ENCODE results near the gene MLF2. TPM values are rescaled to one million over a fixed set of nuclear protein-coding genes. Genes with fewer than 3 reads are reported as not detected.
"Not testable (repeated sequence)": the region's sequence is repeated elsewhere in the genome, so short reads cannot be mapped to it uniquely, and the experiment has no call there.

Gene MLF2
- total and polyA plus RNA-seq, 12 donors, result 108 to 197 (median 148) TPM

- no peak overlapping the region for H3K4me3 ChIP-seq
- peaks cover 4 to 31% (median 16%) of the 10 kb centered on the region in 9 donors for H3K4me1 ChIP-seq
- 73 to 76% methylated on average over 4 of the region's 4 CpGs for WGBS, 2 donors
- H3K9me3 ChIP-seq, result no peaks in the 10 kb centered on the region
- no peak for DNase-seq
- intact Hi-C loops (cut with DNase I), result no loop called here
- no peak for TF ChIP-seq CTCF (IDR thresholded peaks at IDR 0.05)
- H3K27ac ChIP-seq, result peak overlapping the region in 1 of 10 donors; percentile 1
- peaks cover 0 to 62% (median 45%) of the 10 kb centered on the region in 9 donors for H3K36me3 ChIP-seq
- H3K27me3 ChIP-seq, result no peaks in the 10 kb centered on the region
- no peak for ATAC-seq
These were observed 5.7 kb downstream of the MLF2 start for GRCh38 chr12:6747216-6747615.

GRCh38 chr12:6745741-6746525, 7.0 kb downstream of the MLF2 start:
- peak overlapping the region in 8 of 10 donors; percentile 27 to 86 (median 50) for H3K27ac ChIP-seq
- no peak overlapping the region for H3K4me3 ChIP-seq
- H3K36me3 ChIP-seq, result peaks cover 0 to 51% (median 33%) of the 10 kb centered on the region in 9 donors
- WGBS, 2 donors, result 55 to 62% methylated on average over 13 of the region's 13 CpGs
- intact Hi-C loops (cut with DNase I), result no loop called here
- no peak for TF ChIP-seq CTCF (IDR thresholded peaks at IDR 0.05)
- no peaks in the 10 kb centered on the region for H3K27me3 ChIP-seq
- peak; percentile 32 to 60 (median 46) for ATAC-seq
- no peak for DNase-seq
- no peaks in the 10 kb centered on the region for H3K9me3 ChIP-seq
- H3K4me1 ChIP-seq, result peaks cover 0 to 18% (median 8%) of the 10 kb centered on the region in 9 donors

- 72 to 75% methylated on average over 7 of the region's 7 CpGs for WGBS, 2 donors
- DNase-seq; H3K4me3 ChIP-seq; ATAC-seq; intact Hi-C loops (cut with DNase I); H3K27ac ChIP-seq; H3K27me3 ChIP-seq; H3K9me3 ChIP-seq: not testable (repeated sequence)
- H3K36me3 ChIP-seq, result peaks cover 0 to 25% (median 7%) of the 10 kb centered on the region in 9 donors
- H3K4me1 ChIP-seq, result peaks cover 0 to 17% (median 8%) of the 10 kb centered on the region in 9 donors
These were observed 9.6 kb downstream of the MLF2 start for GRCh38 chr12:6743300-6743699.

- peaks cover 0 to 20% (median 3%) of the 10 kb centered on the region in 9 donors for H3K36me3 ChIP-seq
- no peak overlapping the region for H3K27ac ChIP-seq
- DNase-seq, result no peak
- 81 to 84% methylated on average over 3 of the region's 3 CpGs for WGBS, 2 donors
- TF ChIP-seq CTCF (IDR thresholded peaks at IDR 0.05), result no peak
- no peaks in the 10 kb centered on the region for H3K27me3 ChIP-seq
- no peaks in the 10 kb centered on the region for H3K9me3 ChIP-seq
- intact Hi-C loops (cut with DNase I), result no loop called here
- ATAC-seq, result no peak
- H3K4me3 ChIP-seq, result no peak overlapping the region
- peaks cover 0 to 17% (median 8%) of the 10 kb centered on the region in 9 donors for H3K4me1 ChIP-seq
These were observed 10.1 kb downstream of the MLF2 start for GRCh38 chr12:6742834-6743233.

GRCh38 chr12:6742080-6742479, 10.9 kb downstream of the MLF2 start:
- H3K4me1 ChIP-seq, result peaks cover 0 to 17% (median 8%) of the 10 kb centered on the region in 9 donors
- intact Hi-C loops (cut with DNase I); H3K27ac ChIP-seq; ATAC-seq; H3K9me3 ChIP-seq; DNase-seq; H3K4me3 ChIP-seq; H3K27me3 ChIP-seq: not testable (repeated sequence)
- WGBS, 2 donors, result 78 to 79% methylated on average over 12 of the region's 12 CpGs
- peaks cover 0 to 13% (median 0%) of the 10 kb centered on the region in 9 donors for H3K36me3 ChIP-seq

Data from heart right ventricle (tissue), 16 donors.